Gastrocnemius medialis (tissue), 4 donors: Measurements from ENCODE around the gene CCDC74A. TPM values are rescaled to one million over a fixed set of nuclear protein-coding genes. Genes with fewer than 3 reads are reported as not detected.
"Not testable (repeated sequence)": the region's sequence is repeated elsewhere in the genome, so short reads cannot be mapped to it uniquely, and the experiment has no call there.

Experiments
- ATAC-seq, 2 donors: fragments of 150-250 bp; one replicate each; pipeline ENCODE4 v1.9.1; 2016
- DNase-seq, 2 donors: peaks; one replicate each; pipeline ENCODE4 v3.0.0-alpha.2; 2019
- H3K27ac ChIP-seq, 4 donors: fragments of 200-600 bp; sonication (generic); 1 replicate in 1 of 4; 2 replicates in 3 of 4; pipeline ENCODE4 v1.5.1; 2016 to 2018; ENCODE audit warnings: mild to moderate bottlenecking in 2 of 4, moderate library complexity in 1 of 4
- H3K27me3 ChIP-seq, 3 donors: fragments of 200-600 bp; sonication (generic) in 2 of 3; 1 replicate in 1 of 3; 2 replicates in 2 of 3; pipeline versions ENCODE4 v1.5.1 to v1.6.0; 2016 to 2019; ENCODE audit warnings: mild to moderate bottlenecking in 1 of 3, moderate library complexity in 1 of 3
- H3K36me3 ChIP-seq, 2 donors: fragments of 200-600 bp; sonication (generic) in 1 of 2; one replicate each; pipeline ENCODE4 v1.5.1; 2017 to 2018
- H3K4me1 ChIP-seq, 2 donors: fragments of 200-600 bp; sonication (generic) in 1 of 2; one replicate each; pipeline ENCODE4 v1.5.1; 2016 to 2017; ENCODE audit warnings: mild to moderate bottlenecking in 2 of 2
- H3K4me3 ChIP-seq, 4 donors: fragments of 200-600 bp; sonication (generic) in 3 of 4; 1 replicate in 1 of 4; 2 replicates in 3 of 4; pipeline ENCODE4 v1.5.1; 2016 to 2019; ENCODE audit warnings: mild to moderate bottlenecking in 2 of 4
- H3K9me3 ChIP-seq, 3 donors: fragments of 200-600 bp; sonication (generic) in 2 of 3; 1 replicate in 1 of 3; 2 replicates in 2 of 3; pipeline ENCODE4 v1.5.1; 2016 to 2019
- CTCF ChIP-seq, 5 experiments: fragments of 450-650 bp in 3 of 5; fragments of 200-600 bp in 2 of 5; sonication (generic) in 2 of 5; IDR thresholded peaks in 4 of 5; conservative IDR thresholded peaks in 1 of 5; 1 replicate in 4 of 5; 2 replicates in 1 of 5; pipeline ENCODE4 v1.5.1; 2016 to 2019; ENCODE audit warnings: antibody characterized with exemption in 5 of 5, mild to moderate bottlenecking in 3 of 5, moderate library complexity in 3 of 5
- POLR2A ChIP-seq, 2 donors: fragments of 450-650 bp; IDR thresholded peaks; one replicate each; pipeline ENCODE4 v1.6.1; 2017; ENCODE audit warnings: antibody characterized with exemption in 2 of 2, mild to moderate bottlenecking in 2 of 2, moderate library complexity in 2 of 2
- in situ Hi-C, 4 donors: fragments of 200-750 bp; cut with MboI; loops; one replicate each; pipeline versions ENCODE4 v1.15.0 to v1.8.0; 2017; ENCODE audit warnings: low sequenced_read_pairs in 4 of 4
- intact Hi-C: fragments of 100-400 bp; cut with DNase I; formaldehyde crosslinking; loops from one replicate; pipeline ENCODE4 v1.15.1; 2023; ENCODE audit warnings: low total_unique reads
- total RNA-seq, 4 donors: library from RNA; depleted of rRNA; stranded (reverse); fragments of >200 nt; gene quantifications; one replicate each; pipeline versions ENCODE4 v1.1.0 to v1.2.3, GENCODE V29; 2016

The CCDC74A gene
- total RNA-seq, 4 donors from 2014 or later, result 0.24 to 0.46 (median 0.36) TPM; not detected in 1

- H3K36me3 ChIP-seq, result peaks cover 0 to 19% of the 10 kb centered on the region in 2 donors
- DNase-seq, in situ Hi-C loops, H3K27ac ChIP-seq, H3K9me3 ChIP-seq, H3K4me1 ChIP-seq, intact Hi-C loops, H3K4me3 ChIP-seq, ATAC-seq, H3K27me3 ChIP-seq: not testable (repeated sequence)
These were observed 13.1 kb upstream of the CCDC74A start for GRCh38 chr2:131514408-131515166.

- peaks cover 0 to 17% of the 10 kb centered on the region in 2 donors for H3K36me3 ChIP-seq
- H3K9me3 ChIP-seq, ATAC-seq, in situ Hi-C loops, DNase-seq, H3K4me3 ChIP-seq, H3K4me1 ChIP-seq, H3K27ac ChIP-seq, H3K27me3 ChIP-seq, intact Hi-C loops: not testable (repeated sequence)
These were observed 12.5 kb upstream of the CCDC74A start for GRCh38 chr2:131515235-131515634.

- ATAC-seq, result no peak
- Histone ChIP-seq H3K4me1 (no peaks in the 10 kb centered on the region), H3K27ac (no peak overlapping the region), H3K36me3 (peaks cover 0 to 17% of the 10 kb centered on the region in 2 donors), H3K4me3 (no peak overlapping the region), H3K27me3 (no peaks in the 10 kb centered on the region), H3K9me3 (no peaks in the 10 kb centered on the region)
- TF ChIP-seq POLR2A (IDR thresholded peaks at IDR 0.05), result no peak
- no peak for TF ChIP-seq CTCF (IDR thresholded peaks at IDR 0.05 in 4 of 5, conservative IDR thresholded peaks at IDR 0.05 in 1 of 5)
- intact Hi-C loops (no loop called here), in situ Hi-C loops (no loop called here)
- no peak for DNase-seq
These were observed 11.7 kb upstream of the CCDC74A start for GRCh38 chr2:131516011-131516410.

GRCh38 chr2:131516621-131517020 is 11.1 kb upstream of the CCDC74A start:
- ATAC-seq, H3K4me1 ChIP-seq, H3K27ac ChIP-seq, H3K27me3 ChIP-seq, DNase-seq, H3K9me3 ChIP-seq, H3K4me3 ChIP-seq, intact Hi-C loops, in situ Hi-C loops: not testable (repeated sequence)
- peaks cover 0 to 17% of the 10 kb centered on the region in 2 donors for H3K36me3 ChIP-seq

- DNase-seq (no peak), ATAC-seq (no peak)
- peaks cover 0 to 17% of the 10 kb centered on the region in 2 donors for H3K36me3 ChIP-seq
These were observed 10.4 kb upstream of the CCDC74A start for GRCh38 chr2:131517106-131517831.

GRCh38 chr2:131517856-131518255 is 9.8 kb upstream of the CCDC74A start:
- DNase-seq, H3K4me1 ChIP-seq, in situ Hi-C loops, H3K27ac ChIP-seq, intact Hi-C loops, H3K4me3 ChIP-seq, H3K9me3 ChIP-seq, ATAC-seq, H3K27me3 ChIP-seq: not testable (repeated sequence)
- H3K36me3 ChIP-seq, result peaks cover 0 to 17% of the 10 kb centered on the region in 2 donors

More at GRCh38 chr2:131517106-131517831, 10.4 kb upstream of the CCDC74A start:
- Histone ChIP-seq H3K27ac (no peak overlapping the region), H3K4me3 (no peak overlapping the region), H3K27me3 (no peaks in the 10 kb centered on the region), H3K4me1 (no peaks in the 10 kb centered on the region), H3K9me3 (no peaks in the 10 kb centered on the region)
- intact Hi-C loops, result no loop called here
- in situ Hi-C loops, result no loop called here
- no peak for TF ChIP-seq CTCF (IDR thresholded peaks at IDR 0.05 in 4 of 5, conservative IDR thresholded peaks at IDR 0.05 in 1 of 5)
- no peak for TF ChIP-seq POLR2A (IDR thresholded peaks at IDR 0.05)

- H3K27ac ChIP-seq, intact Hi-C loops, H3K4me3 ChIP-seq, in situ Hi-C loops, H3K27me3 ChIP-seq, DNase-seq, H3K9me3 ChIP-seq, ATAC-seq, H3K4me1 ChIP-seq: not testable (repeated sequence)
- peaks cover 0 to 17% of the 10 kb centered on the region in 2 donors for H3K36me3 ChIP-seq
These were observed 9.2 kb upstream of the CCDC74A start for GRCh38 chr2:131518531-131518930.
